ENCODE measurements around the gene PROSER3.

Gene PROSER3

GRCh38 chr19:35738021-35738886, 19.7 kb upstream of the PROSER3 start:
- no peak for DNase-seq (ENCODE audit: low read depth in 2 of 2)

- no peak for DNase-seq (ENCODE audit: low read depth in 2 of 2)
Measured at GRCh38 chr19:35738887-35739229, 19.1 kb upstream of the PROSER3 start.

GRCh38 chr19:35739275-35740107, 18.5 kb upstream of the PROSER3 start:
- DNase-seq (ENCODE audit: low read depth in 2 of 2), result no peak

- no peak for DNase-seq (ENCODE audit: low read depth in 2 of 2)
Measured at GRCh38 chr19:35740108-35740422, 17.9 kb upstream of the PROSER3 start.

GRCh38 chr19:35740423-35741202, 17.4 kb upstream of the PROSER3 start:
- peak; percentile 89 to 92 for DNase-seq (ENCODE audit: low read depth in 2 of 2)

- DNase-seq (ENCODE audit: low read depth in 2 of 2), result no peak
Measured at GRCh38 chr19:35741203-35741515, 16.8 kb upstream of the PROSER3 start.

GRCh38 chr19:35742121-35742724, 15.8 kb upstream of the PROSER3 start, which contains the start of gene IGFLR1:
Gene IGFLR1 (minus strand): TSS chr19:35742452. CDS start chr19:35741180, 1,272 bp downstream.
- DNase-seq (ENCODE audit: low read depth in 2 of 2), result no peak

GRCh38 chr19:35743640-35744429, 14.1 kb upstream of the PROSER3 start:
- no peak for DNase-seq (ENCODE audit: low read depth in 2 of 2)

GRCh38 chr19:35744430-35745327, 13.3 kb upstream of the PROSER3 start:
- peak; percentile 74 to 84 for DNase-seq (ENCODE audit: low read depth in 2 of 2)

GRCh38 chr19:35745328-35746086, 12.5 kb upstream of the PROSER3 start, which contains the start of the genes PSENEN and U2AF1L4:
Gene PSENEN (plus strand): TSS chr19:35745651. CDS start chr19:35745931, 280 bp downstream.
Gene U2AF1L4 (minus strand): TSS chr19:35745418. CDS start chr19:35745391, 27 bp downstream.
- DNase-seq (ENCODE audit: low read depth in 2 of 2), result peak; percentile 82 to 92

- no peak for DNase-seq (ENCODE audit: low read depth in 2 of 2)
Measured at GRCh38 chr19:35746087-35746462, 11.9 kb upstream of the PROSER3 start.

GRCh38 chr19:35746531-35746930, 11.4 kb upstream of the PROSER3 start:
- no peak for DNase-seq (ENCODE audit: low read depth in 2 of 2)

GRCh38 chr19:35748106-35749020, 9.6 kb upstream of the PROSER3 start, which contains the start of gene LIN37:
Gene LIN37 (plus strand): TSS chr19:35748576. CDS start chr19:35748725, 149 bp downstream.
- peak; percentile 94 to 96 for DNase-seq (ENCODE audit: low read depth in 2 of 2)

GRCh38 chr19:35750167-35750566, 7.8 kb upstream of the PROSER3 start:
- no peak for DNase-seq (ENCODE audit: low read depth in 2 of 2)

GRCh38 chr19:35751839-35752745, 5.9 kb upstream of the PROSER3 start:
- no peak for DNase-seq (ENCODE audit: low read depth in 2 of 2)

- no peak for DNase-seq (ENCODE audit: low read depth in 2 of 2)
Measured at GRCh38 chr19:35752746-35753350, 5.1 kb upstream of the PROSER3 start.
